Stimulated activated CD8-positive, alpha-beta memory T cell treated with anti-CD3 and anti-CD28 coated beads, Interleukin-15, amount 100 ng/mL, for 24 hours (primary cell): ENCODE results near the gene AUH.

Experiments
- DNase-seq: peaks from one replicate; pipeline ENCODE4 v3.0.0-alpha.2; 2020; ENCODE audit warnings: low read depth

AUH gene

DNA sequence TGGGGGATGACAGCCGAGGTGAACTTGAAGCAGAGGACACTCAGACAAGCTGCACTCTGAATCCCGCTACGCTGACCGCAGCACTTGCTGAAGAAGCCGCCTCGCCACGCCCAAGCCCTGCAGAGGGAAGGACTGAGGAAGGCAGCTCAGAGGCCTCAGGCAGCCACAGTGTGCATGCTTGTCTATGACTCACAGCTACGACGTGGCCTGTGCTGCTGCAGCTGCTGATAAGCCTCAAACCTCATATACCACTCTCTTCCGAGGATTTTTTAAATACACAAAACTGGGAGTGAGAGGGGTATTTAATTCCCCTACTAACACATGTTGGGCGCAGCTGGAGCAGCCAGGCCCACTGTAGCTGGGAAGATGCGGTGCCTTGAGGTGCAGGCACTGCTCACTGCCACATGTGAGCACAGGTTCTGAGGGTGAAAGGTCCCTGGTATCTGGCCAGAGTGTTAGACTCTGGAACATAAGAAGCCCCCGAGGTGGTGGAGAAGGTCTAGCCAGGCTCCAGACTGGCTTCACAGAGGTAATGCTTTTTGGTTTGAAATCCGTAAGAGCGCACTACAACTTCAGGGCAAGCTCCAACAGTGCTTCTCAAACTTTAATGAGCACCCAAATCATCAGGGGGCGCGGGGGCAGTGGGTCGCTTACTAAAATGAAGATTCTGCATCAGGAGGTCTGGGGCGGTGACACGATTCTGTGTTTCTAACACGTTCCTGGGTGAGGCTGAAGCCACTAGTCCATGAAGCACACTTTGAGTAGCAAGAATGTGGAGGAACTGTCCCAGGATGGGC, 196.8 kb downstream of the AUH start:
- no peak for DNase-seq
